Fibroblast of villous mesenchyme (primary cell): ENCODE data around the gene VPS37B. TPM values are rescaled to one million over a fixed set of nuclear protein-coding genes. Genes with fewer than 3 reads are reported as not detected.

Experiments
- DNase-seq: peaks from one replicate; pipeline ENCODE4 v3.0.0-alpha.2; 2010; ENCODE audit warnings: low read depth
- H3K4me3 ChIP-seq: 2 replicates; pipeline ENCODE4 v1.5.1; 2011; ENCODE audit warnings: low read depth, mild to moderate bottlenecking, low read length
- total RNA-seq: library from RNA; depleted of rRNA; stranded (reverse); fragments of >200 nt; gene quantifications from 2 replicates; pipeline ENCODE4 v1.2.3, GENCODE V29; 2012
- TF ChIP-seq, protein P1 (sequence below): IDR thresholded peaks from 2 replicates; pipeline ENCODE4 v1.5.1; 2012; ENCODE audit warnings: low read depth, mild to moderate bottlenecking, low read length; ENCODE audit not compliant: insufficient read depth

VPS37B gene
- total RNA-seq, 1 donor = 21.2 TPM

- TF ChIP-seq, protein P1, sequence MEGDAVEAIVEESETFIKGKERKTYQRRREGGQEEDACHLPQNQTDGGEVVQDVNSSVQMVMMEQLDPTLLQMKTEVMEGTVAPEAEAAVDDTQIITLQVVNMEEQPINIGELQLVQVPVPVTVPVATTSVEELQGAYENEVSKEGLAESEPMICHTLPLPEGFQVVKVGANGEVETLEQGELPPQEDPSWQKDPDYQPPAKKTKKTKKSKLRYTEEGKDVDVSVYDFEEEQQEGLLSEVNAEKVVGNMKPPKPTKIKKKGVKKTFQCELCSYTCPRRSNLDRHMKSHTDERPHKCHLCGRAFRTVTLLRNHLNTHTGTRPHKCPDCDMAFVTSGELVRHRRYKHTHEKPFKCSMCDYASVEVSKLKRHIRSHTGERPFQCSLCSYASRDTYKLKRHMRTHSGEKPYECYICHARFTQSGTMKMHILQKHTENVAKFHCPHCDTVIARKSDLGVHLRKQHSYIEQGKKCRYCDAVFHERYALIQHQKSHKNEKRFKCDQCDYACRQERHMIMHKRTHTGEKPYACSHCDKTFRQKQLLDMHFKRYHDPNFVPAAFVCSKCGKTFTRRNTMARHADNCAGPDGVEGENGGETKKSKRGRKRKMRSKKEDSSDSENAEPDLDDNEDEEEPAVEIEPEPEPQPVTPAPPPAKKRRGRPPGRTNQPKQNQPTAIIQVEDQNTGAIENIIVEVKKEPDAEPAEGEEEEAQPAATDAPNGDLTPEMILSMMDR = no peak
- no peak overlapping the region for H3K4me3 ChIP-seq
- DNase-seq = no peak
Measured at GRCh38 chr12:122848471-122849351, 47.2 kb downstream of the VPS37B start.

GRCh38 chr12:122847921-122848421 is 48.0 kb downstream of the VPS37B start:
- H3K4me3 ChIP-seq = no peak overlapping the region
- TF ChIP-seq, protein P1 = no peak
- DNase-seq = no peak

GRCh38 chr12:122847516-122847836 is 48.4 kb downstream of the VPS37B start:
- DNase-seq = no peak
- H3K4me3 ChIP-seq = no peak overlapping the region
- TF ChIP-seq, protein P1 = no peak

GRCh38 chr12:122846622-122847515 is 49.1 kb downstream of the VPS37B start:
- TF ChIP-seq, protein P1 = no peak
- DNase-seq = no peak
- H3K4me3 ChIP-seq = no peak overlapping the region

- TF ChIP-seq, protein P1 = no peak
- H3K4me3 ChIP-seq = no peak overlapping the region
- DNase-seq = no peak
Measured at GRCh38 chr12:122845865-122846621, 49.9 kb downstream of the VPS37B start.

DNA sequence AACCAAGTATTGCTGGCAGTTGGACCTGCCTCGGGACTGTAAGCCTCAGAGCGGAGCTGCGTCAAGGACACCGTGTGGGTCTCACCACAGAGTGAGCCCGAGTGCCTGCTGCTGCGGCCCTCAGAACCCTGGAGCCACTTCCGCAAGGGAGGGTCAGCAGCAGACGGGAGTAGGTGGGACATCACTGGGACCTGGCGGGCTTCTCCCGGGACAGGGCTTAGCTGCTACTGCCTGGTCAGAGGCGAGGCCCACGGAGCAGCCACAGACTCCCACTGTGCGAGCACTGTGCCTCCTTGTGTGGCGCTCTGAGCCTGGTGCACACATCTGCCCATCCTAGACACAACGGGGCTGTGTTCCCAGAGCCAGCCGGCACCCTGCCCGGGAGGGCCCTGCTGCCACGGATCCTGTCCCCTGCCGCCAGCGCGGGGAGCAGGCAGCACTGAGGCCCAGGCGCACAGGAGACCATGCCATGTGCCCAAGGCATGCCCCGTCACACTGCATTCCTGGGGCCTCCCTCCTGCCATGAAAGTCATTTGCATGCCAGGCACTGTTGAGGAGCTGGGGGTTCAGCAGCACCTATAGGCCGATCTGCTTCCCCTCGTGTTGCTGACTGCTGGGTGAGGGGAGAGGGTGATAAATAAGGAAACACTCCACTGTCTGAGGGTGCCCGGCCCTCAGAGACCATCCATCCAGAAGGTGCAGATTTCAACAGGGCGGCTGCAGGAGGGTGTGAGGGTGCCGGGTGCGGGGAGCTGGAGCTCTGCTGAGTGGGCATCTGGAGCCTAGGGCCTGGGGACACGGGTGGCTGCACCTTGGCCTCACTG is 50.7 kb downstream of the VPS37B start:
- DNase-seq = no peak
- TF ChIP-seq, protein P1 = no peak
- no peak overlapping the region for H3K4me3 ChIP-seq
